HG03378 (cell line): Measurements from ENCODE around the gene KRTAP1-4.
"Not testable (repeated sequence)": the region's sequence is repeated elsewhere in the genome, so short reads cannot be mapped to it uniquely, and the experiment has no call there.

Source experiments
- ATAC-seq: cut with Tn5 transposase; IDR thresholded peaks from one replicate; pipeline ENCODE4 v1.9.1; 2021; ENCODE audit warnings: mild to moderate bottlenecking, moderate library complexity; ENCODE audit not compliant: unreplicated experiment

Gene KRTAP1-4

DNA sequence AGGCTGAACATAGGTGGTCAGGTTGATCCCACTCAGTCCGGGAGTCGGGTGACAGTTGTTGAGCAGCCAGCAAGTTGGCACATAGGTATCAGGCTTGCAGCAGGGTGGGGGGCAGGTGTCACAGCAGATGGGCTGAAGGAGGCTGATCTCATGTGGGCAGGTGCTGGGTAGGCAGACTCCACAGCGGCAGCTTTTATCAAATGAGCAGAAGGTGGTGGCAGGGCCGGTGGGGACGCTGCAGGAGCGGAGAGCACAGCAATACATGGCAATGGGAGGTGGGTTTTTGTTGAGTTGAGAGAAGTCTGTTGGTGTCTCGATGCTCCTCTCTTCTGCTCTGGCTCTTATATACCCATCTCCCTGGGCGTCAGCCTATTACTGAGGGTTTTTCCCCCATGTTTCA is 21.2 kb downstream of the KRTAP1-4 start, which contains the start of gene KRTAP3-1:
KRTAP3-1 (minus strand) TSS at position 318 of the 400 bp plus-strand sequence; CDS start at position 264, 54 bp downstream.
- no peak for ATAC-seq

DNA sequence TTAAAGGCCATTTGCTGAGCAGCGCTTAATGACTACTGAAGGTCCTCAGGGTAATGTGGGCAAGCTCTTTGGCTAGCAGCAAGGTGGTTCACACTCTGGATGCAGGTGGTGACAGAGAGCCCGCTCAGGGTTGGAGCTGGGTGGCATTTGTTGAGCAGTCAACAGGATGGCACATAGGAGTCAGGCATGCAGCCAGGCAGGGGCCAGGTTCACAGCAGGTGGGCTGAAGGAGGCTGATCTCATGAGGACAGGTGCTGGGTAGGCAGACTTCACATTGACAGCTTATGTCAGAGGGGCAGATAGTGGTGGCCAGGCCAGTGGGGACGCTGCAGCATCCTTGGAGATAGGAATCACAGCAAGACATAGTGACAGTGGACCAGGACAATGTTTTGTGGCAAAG is 25.6 kb downstream of the KRTAP1-4 start:
- no peak for ATAC-seq

DNA sequence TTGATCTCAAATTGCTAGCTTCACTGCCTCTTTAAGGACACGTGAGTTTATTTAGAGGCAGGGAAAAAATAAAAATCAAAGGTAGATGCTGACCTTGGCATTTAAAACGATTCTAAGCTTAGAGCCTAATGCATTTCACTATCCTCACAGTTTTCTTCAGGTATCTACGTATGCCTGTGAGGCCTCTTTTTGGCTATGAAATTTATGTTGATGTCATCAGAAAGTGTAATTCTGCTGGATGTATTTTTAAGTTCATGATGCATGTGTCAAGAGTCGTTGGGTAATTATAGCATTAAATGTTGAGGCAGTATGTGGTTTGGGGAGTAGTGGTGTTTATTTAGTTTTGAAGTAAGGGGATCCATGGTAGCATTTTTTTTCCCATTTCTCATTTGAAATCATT is 26.1 kb downstream of the KRTAP1-4 start:
- ATAC-seq: no peak

DNA sequence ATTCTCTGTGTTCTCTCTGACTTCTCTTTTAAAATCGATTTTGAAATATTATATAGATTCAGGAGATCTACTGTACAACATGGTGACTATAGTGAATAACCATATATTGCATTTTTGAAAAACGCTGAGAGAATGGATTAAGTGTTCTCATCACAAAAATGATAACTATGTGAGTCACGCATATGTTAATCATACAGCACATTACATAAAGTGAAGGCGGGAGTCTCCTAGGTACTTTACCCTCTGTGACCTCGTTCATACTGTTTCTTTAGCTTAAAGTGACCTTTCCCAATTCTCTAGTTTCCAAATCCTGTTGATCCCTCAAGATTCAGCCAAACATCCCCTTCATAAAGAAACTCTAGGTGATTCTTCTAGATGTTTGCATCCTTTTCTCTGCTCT is 27.2 kb downstream of the KRTAP1-4 start:
- no peak for ATAC-seq

DNA sequence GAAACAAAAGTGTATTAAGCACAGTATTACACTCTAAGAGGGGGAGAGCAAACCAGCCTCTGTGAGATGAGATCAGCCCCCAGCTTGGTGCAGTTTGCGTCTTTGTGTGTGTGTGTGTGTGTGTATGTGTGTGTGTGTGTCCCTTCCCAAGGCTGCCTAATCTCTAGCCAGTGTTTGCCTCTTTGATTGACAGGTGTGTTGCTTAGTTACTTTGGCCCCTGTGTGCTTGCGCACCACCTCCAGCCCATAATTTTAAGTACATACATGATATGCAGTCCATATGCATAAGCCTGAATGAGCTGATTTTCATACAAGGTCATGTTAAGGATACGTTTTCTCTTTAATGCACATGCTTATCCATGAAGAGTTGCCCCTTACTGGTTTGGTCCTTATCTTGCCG is 28.2 kb downstream of the KRTAP1-4 start:
- ATAC-seq: no peak

DNA sequence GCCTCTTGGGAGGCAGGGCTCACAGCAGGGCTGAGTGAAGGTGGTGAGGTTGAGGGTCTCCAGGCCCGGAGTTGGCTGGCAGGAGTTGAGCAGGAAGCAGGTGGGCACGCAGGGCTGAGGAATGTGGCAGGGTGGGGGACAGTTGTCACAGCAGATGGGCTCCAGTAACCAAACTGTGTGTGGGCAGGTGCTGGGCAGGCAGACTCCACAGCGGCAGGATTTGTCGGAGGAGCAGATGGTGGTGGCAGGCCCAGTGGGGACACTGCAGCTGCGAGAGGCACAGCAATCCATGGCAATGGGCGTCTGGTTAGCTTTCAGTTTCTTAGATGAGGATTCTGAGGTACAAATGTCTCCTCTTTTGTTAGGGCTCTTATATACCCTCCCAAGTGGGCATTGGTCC is 30.4 kb downstream of the KRTAP1-4 start, which contains the start of gene KRTAP3-2:
KRTAP3-2 (minus strand) TSS at position 344 of the 400 bp plus-strand sequence; CDS start at position 291, 53 bp downstream.
- ATAC-seq: not testable (repeated sequence)

DNA sequence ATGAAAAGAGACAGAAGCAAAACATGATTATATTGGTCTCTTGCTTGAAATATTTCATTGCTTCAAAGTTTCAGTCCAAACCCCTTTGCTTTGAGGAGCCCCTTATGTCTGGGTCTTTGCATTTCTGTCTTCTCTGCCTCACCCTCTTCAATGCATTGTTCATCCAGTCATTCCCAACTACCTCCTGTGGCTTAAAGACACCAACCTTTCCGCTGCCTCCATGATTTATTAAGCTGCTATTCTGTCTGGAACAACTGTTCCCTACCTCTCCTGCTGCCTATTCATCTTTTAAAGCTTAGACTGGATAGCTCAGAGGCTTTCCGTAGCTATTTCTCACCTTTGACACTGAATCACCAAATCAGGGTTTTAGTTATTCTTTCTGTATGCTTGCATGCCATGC is 32.6 kb downstream of the KRTAP1-4 start:
- ATAC-seq: no peak

DNA sequence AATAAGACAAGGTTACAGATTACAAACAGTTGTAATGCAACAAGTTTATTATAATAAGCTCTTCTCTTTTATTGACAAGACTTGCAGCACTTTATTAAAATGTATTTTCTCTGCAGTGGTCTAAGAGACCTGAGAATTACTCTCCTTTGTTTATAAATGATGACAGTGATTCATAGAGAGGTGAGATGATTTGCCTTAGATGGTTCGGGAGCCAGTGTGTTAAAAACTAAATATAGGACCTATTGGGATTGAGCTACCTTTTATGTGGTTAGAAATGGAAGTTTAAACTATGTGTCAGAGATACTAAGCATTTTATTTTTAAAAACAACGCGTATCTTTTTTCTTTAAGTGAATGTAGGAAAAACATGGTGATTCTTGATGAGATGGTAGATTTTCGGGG is 33.2 kb downstream of the KRTAP1-4 start:
- ATAC-seq: no peak

DNA sequence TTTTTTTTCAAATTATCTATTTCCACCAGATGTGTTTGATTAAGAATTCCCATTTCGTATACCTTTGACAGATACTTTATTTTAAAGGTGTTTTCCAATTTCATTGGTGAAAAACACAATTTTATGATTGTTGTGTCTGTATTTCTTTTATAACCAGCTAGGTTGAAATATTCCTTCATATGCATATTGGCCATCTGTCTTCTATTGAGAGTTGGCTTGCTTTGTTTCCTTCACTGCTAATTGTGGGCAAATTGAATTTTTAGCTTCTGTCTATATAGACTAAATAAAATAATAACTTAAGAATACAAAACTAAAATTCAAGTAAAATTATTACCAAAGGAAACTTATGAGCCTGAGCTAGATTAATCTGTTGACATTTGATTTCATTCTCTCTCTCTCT is 34.9 kb downstream of the KRTAP1-4 start:
- ATAC-seq: no peak

DNA sequence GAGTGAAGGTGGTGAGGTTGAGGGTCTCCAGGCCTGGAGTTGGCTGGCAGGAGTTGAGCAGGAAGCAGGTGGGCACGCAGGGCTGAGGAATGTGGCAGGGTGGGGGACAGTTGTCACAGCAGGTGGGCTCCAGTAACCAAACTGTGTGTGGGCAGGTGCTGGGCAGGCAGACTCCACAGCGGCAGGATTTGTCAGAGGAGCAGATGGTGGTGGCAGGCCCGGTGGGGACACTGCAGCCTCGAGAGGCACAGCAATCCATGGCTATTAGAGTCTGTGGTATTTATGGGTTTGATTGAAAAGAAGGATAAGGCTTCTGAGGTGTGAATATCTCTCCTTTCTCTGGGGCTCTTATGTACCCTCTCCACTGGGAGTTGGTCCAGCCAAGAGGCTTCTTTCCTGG is 36.2 kb downstream of the KRTAP1-4 start, which contains the start of gene KRTAP3-3:
KRTAP3-3 (minus strand) TSS at position 326 of the 400 bp plus-strand sequence; CDS start at position 259, 67 bp downstream.
- no peak for ATAC-seq

DNA sequence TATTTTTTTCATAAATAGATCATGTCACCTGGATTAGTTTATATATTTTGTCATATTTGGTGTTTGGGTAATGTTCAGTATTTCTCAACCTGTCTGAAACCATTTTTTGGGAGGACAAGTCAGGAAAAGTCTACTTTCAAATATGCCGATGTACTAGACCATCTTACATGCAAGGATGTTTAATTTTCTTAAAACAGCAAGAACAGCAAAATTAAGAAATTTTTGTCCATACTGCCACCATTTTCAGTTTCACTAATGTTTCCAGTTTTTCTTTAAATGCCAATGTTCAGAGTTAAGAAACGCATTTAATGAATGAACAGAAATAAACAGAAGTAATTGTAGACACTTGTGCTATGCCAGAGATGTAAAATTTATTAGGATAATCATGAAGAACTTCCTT is 36.9 kb downstream of the KRTAP1-4 start:
- ATAC-seq: no peak

DNA sequence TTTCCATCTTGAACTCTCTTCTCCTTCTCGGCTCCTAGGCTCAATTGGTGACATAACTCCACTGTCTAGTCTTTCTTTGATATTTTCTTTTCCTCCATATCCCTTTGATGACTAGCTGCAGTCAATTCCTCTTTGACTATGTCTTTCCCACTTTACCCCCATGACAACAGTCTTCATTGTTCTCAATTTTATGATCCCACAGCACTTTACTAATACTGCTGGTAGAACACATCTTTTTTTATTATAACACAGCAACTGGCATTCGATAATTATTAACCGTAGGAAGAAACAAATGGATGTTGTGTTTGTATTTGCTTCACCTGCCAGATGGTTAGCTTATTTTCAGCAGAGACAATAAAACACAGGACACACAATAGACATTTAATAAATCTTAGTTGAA is 37.3 kb downstream of the KRTAP1-4 start:
- ATAC-seq: no peak

DNA sequence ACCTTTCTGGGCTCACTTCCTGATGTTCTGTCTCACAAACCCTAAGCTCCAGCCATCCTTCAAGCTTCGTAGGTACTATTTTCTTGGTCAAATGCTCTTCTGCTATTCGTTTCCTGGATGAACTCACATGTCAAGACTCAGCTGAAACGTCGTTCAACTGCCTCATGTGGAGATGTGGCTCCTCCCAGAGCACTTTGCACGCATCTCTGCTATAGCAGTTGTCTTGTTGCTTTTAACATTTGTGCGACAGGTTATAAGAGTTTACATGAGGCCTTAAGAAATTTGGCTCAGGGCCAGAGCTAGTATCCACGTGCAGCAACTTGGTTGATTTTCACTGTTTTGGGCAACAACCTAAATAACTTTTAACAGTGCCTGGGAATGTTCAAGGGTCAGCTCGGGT is 43.1 kb downstream of the KRTAP1-4 start:
- no peak for ATAC-seq

DNA sequence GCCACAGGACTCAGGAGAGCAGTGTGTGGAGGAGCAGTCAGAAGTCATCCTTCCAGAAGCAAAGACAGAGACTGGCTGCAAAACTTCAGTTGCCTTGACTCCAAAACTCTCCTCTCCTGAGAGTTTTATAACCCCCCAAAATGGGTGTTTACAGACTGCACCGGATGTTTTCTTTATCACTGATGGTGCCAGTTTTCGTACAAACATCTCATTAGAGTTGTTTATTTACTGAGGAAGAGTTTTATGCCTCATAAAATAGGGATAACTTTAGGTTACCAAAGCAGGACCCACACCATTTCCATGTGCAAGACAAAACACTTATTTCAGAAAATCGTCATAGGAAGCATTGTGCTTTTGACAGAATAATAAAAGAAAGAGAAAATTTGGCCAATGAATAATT is 45.8 kb downstream of the KRTAP1-4 start, which contains the start of gene KRT40:
KRT40 (minus strand) TSS at position 101 of the 400 bp plus-strand sequence; CDS start at position 48, 53 bp downstream.
- no peak for ATAC-seq

DNA sequence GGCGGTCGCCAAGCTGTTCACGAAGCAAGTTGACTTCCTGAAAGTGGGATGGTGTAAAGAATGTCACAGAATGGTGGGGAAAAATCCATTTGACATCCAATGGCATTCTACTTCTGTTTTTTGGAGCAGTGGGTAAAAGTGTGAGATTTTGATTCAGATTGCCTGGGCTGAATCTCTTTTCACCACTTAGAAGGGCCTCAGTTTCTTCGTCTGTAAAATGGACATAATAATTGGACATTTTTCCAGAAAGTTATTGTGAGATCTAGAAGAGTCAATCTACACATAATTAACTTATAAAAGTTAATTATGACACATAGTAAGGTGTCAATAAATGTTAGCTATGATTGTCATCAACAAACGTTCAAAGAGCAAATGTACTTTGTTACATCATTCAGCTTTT is 48.9 kb downstream of the KRTAP1-4 start:
- ATAC-seq: no peak

DNA sequence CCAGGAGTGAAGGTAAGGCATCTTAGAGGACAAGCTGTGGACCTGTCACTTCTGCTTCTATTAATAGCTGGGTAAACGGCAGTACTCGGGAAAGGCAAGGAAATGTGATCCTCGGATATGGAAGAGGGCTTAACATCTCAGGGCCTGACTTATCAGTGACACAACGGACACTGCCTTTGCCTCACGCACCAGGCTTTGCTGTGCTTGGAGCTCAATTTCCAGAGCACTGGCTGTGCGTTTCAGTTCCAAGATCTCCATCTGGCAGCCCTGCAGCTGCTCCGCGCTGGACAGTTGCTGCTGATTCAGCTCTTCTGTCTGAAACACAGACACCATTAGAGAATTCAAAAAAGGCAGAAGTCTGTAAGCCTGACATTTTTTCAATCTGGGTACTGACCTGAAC is 49.4 kb downstream of the KRTAP1-4 start:
- no peak for ATAC-seq

DNA sequence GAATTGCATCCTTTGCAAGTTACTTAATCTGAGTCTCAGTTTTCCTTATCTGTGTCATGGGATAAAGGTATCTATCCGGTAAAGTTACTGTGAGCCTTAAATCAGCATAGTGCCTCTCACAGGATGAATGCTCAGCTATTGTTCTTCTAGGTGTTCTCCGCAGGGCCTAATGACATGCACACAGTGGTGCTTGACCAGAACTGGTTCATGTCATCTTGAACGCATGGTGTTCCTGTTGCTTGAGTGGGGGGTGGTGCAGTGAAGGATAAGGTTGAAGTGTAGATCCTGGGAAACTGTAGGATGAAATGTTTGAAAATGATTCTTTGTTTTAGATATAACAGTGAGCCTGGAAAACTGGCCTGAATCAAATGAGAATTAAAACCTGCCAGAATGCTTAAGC is 49.9 kb downstream of the KRTAP1-4 start:
- no peak for ATAC-seq
